ENCODE measurements around the gene PHF14.
"Not testable (repeated sequence)": the region's sequence is repeated elsewhere in the genome, so short reads cannot be mapped to it uniquely, and the experiment has no call there.

The PHF14 gene

DNA sequence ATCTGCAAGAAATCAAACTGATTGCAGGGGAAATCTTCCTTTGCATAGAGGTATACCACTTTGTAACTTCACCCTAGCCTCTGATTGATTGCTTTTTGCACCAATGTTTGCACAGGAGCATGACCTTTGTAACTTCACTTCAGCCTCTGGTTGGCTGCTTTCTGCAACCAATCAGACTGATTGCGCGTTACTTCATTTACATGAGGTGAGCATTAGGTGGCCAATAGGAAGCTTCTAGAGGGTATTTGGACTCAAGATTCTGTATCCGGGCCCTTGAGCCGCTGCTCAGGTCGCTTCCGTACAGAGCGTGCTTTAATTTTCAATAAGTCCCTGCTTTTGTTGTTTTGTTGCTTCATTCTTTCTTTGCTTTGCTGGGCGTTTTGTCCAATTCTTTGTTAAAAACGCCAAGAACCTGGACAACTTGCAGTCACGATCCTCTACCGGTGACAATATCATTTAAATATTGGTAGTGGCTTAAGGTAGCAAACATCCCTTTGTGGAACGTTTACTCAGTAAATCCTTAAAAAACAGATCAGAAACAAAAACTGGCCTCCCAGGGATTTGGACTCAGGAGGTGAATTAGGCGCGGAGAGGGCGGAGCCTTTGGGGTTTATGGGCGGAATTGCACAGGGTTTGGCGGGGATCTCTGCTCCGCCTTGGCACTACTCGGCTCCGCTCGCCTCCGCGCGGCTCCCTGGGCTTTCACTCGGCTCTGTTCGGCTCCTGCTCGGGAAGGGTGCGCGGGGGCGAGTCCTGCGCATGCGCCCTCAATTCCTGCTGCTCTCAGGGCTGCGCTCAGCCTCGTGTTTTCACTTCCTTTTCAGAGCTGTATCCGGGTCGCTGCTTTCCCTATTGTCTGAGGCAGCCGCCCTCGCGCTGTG lies at the start of gene PHF14:
Gene PHF14 (plus strand): TSS at position 812 of the 881 bp plus-strand sequence. CDS start 452 bp downstream, outside the sequence.
- peak within 1 kb of the TSS; percentile 99 for H3K27ac ChIP-seq
- no peak for TF ChIP-seq ZFX (IDR thresholded peaks at IDR 0.05; ENCODE audit: borderline replicate concordance)
- TF ChIP-seq CTCF (IDR thresholded peaks at IDR 0.05) = no peak

- H3K27ac ChIP-seq = no peak overlapping the region
- TF ChIP-seq CTCF (IDR thresholded peaks at IDR 0.05) (no peak), ZFX (IDR thresholded peaks at IDR 0.05; ENCODE audit: borderline replicate concordance) (no peak)
Measured at GRCh38 chr7:10924370-10924769, 49.3 kb upstream of the PHF14 start.

DNA sequence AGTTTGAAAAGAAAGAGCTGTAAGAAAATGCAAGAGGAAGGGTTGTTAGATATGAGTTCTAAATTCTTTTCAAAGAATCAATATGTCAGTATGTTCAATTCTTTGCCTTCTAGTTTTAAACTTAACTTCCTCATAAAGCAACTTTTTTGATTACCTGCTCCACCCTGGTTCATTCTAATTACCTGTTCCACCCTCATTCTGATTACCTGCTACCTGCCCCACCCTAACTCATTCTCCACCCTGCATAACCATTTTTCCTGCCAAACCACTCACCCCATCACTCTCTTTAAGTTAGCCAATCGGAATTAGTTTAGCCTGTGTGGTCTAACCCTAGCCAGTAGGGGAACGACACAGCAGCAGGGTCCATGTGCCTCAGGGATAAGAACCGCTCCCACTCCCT lies 45.5 kb upstream of the PHF14 start:
- H3K27ac ChIP-seq = not testable (repeated sequence)

- TF ChIP-seq CTCF (IDR thresholded peaks at IDR 0.05) (no peak), ZFX (IDR thresholded peaks at IDR 0.05; ENCODE audit: borderline replicate concordance) (no peak)
- no peak overlapping the region for H3K27ac ChIP-seq
Measured at GRCh38 chr7:10930551-10930950, 43.1 kb upstream of the PHF14 start.

DNA sequence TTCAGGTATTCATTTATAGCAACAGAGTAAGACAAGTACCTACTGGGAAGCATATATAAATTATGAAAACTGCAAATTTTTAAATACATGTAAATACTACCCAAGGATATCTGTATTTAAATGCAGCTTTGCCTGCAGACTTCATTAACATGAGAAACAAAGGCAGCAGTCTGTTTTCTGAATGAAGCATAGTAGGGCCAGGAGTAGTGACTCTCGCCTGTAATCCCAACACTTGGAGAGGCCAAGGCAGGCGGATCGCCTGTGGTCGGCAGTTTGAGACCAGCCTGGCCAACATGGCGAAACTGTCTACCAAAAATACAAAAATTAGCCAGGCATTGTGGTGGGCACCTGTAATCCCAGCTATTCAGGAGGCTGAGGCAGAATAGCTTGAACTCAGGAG lies 42.5 kb upstream of the PHF14 start:
- H3K27ac ChIP-seq = no peak overlapping the region
- TF ChIP-seq ZFX (IDR thresholded peaks at IDR 0.05; ENCODE audit: borderline replicate concordance) (no peak), CTCF (IDR thresholded peaks at IDR 0.05) (no peak)

- no peak overlapping the region for H3K27ac ChIP-seq
- TF ChIP-seq CTCF (IDR thresholded peaks at IDR 0.05) = no peak
- no peak for TF ChIP-seq ZFX (IDR thresholded peaks at IDR 0.05; ENCODE audit: borderline replicate concordance)
Measured at GRCh38 chr7:10934292-10934691, 39.4 kb upstream of the PHF14 start.

DNA sequence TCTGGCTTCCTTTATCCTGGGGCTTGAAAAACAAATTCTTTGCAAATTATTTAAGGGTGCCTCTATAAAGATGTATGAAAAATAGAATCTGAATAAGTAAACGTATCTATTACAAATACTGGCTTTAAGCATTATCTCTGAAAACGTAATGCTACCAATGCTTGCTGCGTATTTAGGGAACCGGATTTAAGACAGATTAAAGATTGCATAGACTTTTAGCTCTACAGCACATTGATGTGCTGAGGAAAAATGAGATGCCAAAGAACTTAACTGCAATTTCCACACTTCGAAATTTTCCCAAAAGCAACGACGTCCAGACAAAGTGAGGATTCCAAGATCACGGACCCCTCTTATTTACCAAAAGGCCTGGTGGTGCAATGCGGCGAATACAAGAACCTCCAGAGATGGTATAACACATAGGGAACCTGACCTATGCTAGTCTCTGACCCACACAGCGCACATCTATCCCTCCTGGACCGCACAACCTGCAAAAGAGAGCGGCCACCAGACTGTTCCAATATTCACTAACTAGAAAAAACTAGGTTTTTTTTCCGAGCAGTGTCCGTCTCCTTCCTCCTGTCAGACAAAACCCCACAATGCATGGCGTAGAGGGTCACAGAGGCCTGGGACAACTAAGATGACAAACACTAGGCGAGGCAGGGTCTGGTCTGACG lies 34.3 kb upstream of the PHF14 start:
- peak overlapping the region; percentile 96 for H3K27ac ChIP-seq
- TF ChIP-seq ZFX (IDR thresholded peaks at IDR 0.05; ENCODE audit: borderline replicate concordance) = no peak
- no peak for TF ChIP-seq CTCF (IDR thresholded peaks at IDR 0.05)

All from 22Rv1 (cell line).